Stimulated activated CD4-positive, alpha-beta T cell treated with anti-CD3 and anti-CD28 coated beads, Interleukin-2, amount 100 ng/mL, for 48 hours (primary cell): ENCODE measurements around the gene STOM.

Experiments used
- DNase-seq, 2 donors: peaks; one replicate each; pipeline ENCODE4 v3.0.0-alpha.2; 2020

STOM gene

DNA sequence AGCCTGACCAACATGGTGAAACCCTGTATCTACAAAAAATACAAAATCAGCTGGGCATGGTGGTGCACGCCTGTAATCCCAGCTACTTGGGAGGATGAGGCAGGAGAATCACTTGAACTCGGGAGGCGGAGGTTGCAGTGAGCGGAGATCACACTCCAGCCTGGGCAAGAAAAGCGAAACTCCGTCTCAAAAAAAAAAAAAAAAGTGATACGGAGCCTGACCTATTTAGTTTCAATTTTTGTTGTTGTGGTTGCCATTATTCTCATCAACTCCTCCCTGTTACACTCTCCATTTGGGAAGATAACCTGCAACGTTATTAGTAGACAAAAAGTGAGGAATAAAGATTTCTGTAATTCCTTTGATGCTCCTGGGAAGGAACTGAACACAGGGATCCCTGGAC, 1.3 kb downstream of the STOM start:
- DNase-seq, result no peak

DNA sequence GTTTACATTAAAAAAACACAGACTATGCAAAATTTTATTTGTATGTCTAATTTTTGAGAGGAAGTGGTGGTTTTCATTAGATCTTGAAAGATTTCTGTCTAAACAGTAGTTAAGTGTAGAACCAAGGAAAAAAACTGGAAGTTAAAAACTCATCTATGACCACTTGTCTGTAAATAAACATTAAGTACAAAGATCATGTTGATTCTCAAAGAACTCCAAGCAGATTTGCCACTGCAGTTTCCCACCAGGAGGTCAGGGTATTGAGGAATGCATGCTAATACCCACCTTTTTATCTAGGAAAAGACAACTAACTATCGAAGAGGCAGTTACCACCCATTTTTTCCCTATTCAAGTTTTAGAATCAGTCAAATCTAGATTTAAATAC, 1.9 kb downstream of the STOM start:
- no peak for DNase-seq

- no peak for DNase-seq
Measured at GRCh38 chr9:121367306-121368137, 2.5 kb downstream of the STOM start.

DNA sequence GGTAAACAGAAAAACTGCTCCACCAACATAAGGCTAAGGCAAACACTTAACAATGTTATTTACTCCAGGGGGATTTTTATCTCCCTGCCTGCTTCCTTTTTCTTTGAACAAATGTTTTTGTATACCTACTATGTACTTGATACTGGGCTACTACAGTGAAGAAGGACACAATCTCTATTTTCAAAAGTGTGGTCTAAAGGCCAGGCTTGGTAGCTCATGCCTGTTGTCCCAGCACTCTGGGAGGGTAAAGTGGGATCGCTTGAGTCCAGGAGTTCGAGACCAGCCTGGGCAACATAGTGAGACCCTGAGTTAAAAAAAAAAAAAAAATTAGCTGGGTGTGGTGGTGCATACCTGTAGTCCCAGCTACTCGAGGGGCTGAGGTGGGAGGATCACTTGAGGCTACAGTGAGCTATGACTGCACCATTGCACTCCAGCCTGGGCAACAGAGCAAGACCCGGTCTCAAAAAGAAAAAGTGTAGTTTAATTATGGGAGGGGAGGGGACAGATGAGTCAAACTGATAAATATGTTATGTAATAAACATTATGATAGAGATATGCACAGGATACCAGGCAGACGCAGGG, 3.3 kb downstream of the STOM start:
- no peak for DNase-seq

DNA sequence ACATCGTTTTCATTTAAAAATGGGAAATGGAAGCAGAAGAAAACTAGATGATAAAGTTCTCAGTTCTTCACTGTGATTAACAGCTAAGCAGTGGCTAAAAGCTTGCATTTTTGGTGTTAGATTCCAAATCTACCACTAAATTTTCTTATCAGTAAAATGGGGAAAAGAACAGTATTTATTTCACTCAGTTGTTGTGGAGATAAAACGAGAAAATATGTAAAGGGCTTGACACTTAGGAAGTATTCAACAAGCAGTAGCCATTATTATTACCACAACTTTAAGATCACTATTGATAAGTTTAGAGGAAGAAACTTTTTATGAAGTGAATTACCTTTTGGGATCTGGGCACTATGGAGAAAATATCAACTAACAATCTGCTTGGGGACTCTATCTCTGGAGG, 4.5 kb downstream of the STOM start:
- no peak for DNase-seq

- no peak for DNase-seq
Measured at GRCh38 chr9:121364886-121365285, 5.2 kb downstream of the STOM start.

GRCh38 chr9:121364077-121364476, 6.0 kb downstream of the STOM start:
- DNase-seq, result no peak

DNA sequence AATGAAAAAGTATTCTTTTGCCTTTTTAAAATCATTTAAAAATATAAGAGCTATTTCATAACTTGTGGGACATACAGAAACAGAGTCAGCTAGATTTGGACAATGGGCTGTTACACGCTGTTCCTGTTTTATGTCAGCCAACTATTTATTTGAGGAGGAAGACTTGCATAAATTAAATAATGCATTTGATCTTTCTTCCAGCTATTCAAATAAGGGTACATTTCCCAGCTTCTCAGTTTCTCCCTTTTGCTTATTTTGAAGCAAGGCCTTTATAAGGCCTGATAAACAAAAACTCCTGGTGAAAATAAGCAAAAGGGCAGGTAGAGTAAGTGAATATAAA, 6.5 kb downstream of the STOM start:
- no peak for DNase-seq

DNA sequence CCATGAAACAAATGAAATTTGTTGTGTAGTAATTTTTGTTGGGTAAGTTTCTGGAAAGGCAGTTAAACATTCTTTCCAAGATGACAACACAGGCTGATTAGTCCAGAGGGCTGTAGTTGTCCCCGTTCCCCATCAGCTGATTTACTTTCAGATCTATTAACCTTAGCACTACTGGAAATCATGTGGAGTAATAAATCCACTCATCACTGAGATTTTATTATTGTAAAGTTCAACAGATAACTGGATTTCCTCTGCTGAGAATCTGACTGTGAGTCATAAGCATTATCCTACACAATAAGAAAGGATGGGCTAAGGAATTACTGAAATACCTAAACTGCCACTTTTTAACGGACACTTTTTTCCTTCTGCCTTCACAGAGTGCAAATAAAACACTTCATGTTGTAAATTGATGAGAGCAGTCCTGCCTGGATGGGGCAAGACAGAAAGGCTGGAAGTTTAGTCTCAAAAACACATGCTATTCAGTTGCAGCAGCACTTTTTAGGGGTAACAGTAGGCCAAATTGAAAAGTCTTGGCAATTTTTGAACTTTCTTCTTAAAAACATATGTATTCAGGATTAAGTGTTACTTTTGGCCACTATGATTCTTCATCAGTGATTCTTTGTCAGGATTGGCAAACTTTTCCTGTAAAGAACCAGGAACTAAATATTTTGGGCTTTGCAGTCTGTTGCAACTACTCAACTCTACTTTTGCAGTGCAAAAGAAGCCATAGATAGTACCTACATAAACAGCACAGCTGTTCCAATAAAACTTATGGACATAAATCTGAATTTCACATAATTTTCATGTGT, 7.0 kb downstream of the STOM start:
- DNase-seq, result no peak

DNA sequence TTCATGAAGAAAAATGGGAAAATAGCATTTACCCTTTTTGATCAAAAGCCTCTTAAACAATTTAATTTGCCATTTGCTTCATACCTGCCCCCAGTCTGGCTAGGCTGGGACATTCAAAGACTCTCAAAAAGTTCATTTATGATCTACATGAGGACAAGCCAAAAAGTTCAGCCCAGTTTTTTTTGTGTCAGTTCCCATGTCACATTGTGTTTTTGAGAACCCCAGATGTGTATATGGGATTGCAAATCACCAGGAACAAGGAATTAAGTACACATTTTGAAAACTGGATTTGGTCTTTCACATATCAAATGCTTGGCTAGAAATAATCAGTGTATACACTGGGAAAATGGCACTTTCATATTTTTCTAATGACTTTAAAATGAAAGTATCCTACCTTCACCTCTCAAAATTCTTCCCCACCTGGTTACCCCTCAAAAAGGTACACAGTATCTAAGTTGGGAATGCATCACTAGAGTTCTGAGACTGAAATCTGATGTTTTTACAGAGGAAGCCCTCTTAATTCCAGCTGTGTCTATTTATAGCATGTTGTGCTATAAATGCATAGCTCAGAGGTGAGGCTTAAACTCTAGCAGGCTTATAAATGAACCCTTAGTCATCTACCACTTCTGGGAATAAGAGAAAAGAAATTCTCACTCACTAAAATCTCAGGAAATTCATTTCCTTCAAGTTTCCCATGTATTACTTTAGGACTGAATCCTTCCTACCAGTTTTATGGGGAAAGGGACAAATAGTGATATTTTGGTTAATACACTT, 9.3 kb downstream of the STOM start:
- DNase-seq, result no peak

GRCh38 chr9:121359351-121360294, 10.4 kb downstream of the STOM start:
- no peak for DNase-seq

DNA sequence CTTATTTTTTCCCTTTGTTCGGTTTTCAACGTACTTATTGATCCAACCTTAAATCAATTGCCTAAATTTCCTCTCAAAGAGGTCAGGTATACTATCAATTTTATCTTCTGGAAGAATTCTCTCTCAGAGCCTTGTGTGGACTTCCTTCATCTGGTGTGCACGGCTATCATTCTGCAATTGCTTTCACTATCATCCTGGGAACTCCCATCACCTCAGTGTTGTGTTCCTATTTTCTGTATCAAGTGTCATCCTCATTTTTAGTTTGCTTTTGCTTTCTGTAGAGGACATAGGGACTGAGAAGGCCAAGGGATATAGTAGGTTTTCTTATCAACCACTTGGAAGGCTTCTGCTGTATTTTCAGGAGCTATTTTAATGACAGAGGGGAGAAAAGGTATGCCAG, 11.3 kb downstream of the STOM start:
- no peak for DNase-seq

- no peak for DNase-seq
Measured at GRCh38 chr9:121357011-121357410, 13.0 kb downstream of the STOM start.

- DNase-seq, result no peak
Measured at GRCh38 chr9:121354762-121355161, 15.3 kb downstream of the STOM start.

GRCh38 chr9:121354141-121354540, 15.9 kb downstream of the STOM start:
- no peak for DNase-seq

- DNase-seq, result no peak
Measured at GRCh38 chr9:121353241-121354061, 16.6 kb downstream of the STOM start.

DNA sequence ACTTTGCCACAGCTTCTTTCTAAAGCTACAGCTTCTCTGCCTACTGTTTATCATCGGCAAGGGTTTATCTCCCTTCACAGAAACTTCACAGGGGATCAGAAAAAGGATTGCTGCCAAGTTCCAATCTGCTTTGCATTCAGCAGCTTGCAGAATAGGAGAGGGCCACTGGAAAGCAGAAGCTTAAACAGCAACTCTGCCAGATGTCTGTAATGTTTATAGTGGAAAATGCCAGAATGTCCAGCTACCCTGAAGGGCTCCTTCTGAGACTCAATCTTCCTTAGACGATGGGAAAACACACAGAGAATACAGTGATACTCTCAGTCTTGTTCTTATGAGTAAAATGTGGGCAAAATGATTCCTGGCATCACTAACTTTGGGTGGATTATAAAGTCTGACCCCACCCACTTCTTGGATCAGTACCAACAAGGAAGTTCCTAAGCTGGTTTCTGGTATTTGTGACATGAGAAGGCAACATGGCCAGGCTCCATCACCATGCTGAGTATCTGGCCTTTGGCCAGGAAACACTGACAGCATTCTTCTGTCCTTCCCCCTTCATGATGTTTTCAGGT, 19.0 kb downstream of the STOM start:
- no peak for DNase-seq

DNA sequence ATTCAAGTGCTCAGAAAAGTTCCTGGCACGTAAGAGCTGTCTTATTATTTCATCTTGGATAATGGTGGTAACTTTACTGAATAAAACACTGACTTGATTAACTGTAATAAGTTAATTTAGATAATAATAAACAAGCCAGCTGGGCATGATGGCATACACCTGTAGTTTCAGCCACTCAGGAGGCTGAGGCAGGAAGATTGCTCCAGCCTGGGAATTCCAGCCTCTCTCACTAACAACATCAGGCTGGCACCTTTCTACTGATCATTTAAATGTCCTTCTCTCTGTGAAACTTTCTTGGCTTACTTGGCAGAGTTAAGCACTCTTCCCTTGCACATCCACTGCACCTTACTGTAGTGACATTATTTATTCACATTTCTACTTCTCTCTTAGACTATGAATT, 20.0 kb downstream of the STOM start:
- no peak for DNase-seq

- DNase-seq, result no peak
Measured at GRCh38 chr9:121349009-121349408, 21.0 kb downstream of the STOM start.

DNA sequence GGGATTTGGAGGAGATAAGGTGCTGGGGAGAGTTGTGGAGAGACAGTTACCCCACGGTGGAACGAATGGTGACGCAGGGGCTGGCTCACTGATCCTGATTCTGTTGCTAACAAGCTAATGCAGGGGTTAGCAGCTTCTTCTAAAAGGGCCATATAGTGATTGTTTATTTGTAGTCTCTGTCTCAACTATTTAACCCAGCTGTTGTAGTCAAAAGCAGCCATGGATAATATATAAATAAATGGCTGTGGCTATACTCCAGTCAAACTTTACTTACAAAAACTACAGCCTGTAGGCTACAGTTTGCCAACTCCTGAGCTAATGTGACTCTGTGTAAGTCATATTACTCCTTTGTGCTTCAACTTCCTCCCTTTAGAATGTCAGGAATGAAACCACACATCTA, 21.8 kb downstream of the STOM start:
- DNase-seq, result no peak

DNA sequence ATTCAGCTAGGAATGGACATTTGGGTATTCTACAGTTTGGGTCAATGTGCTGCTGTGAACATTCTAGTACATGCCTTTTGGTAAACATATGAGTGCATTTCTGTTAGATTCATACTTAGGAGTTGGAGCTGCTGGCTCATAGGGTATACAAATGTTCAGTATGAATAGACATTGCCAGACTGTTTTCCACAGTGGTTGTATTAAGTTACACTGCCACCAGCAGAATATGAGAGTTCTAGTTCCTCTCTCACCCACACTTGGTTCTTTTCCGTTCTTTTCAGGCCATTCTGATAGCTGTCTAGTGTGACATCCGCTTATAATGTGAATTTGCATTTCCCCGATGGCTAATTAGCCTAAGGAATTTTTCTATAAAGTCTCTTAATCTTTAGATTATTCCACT, 25.0 kb downstream of the STOM start:
- no peak for DNase-seq
